KMS-11 (cell line): ENCODE measurements around the gene MXRA7.

Source experiments
- H2AFZ ChIP-seq: fragments of 200-600 bp; sonication (generic); 2 replicates; pipeline ENCODE4 v1.6.1; 2016; ENCODE audit warnings: antibody characterized with exemption, mixed run types, low read depth
- H3K27ac ChIP-seq: fragments of 200-600 bp; sonication (generic); 2 replicates; pipeline ENCODE4 v1.6.1; 2016; ENCODE audit warnings: mild to moderate bottlenecking, mixed run types
- H3K27me3 ChIP-seq: fragments of 200-600 bp; sonication (generic); 2 replicates; pipeline ENCODE4 v1.6.1; 2017; ENCODE audit warnings: mild to moderate bottlenecking, low read depth, mixed run types, moderate library complexity; ENCODE audit not compliant: insufficient read depth
- H3K36me3 ChIP-seq: fragments of 200-600 bp; sonication (generic); 2 replicates; pipeline ENCODE4 v1.6.1; 2017; ENCODE audit warnings: mild to moderate bottlenecking, mixed run types; ENCODE audit not compliant: insufficient read depth
- H3K4me1 ChIP-seq: fragments of 200-600 bp; sonication (generic); 2 replicates; pipeline ENCODE4 v1.6.1; 2016; ENCODE audit warnings: mild to moderate bottlenecking, low read depth, mixed run types; ENCODE audit not compliant: poor library complexity, severe bottlenecking
- H3K4me2 ChIP-seq: fragments of 200-600 bp; sonication (generic); 2 replicates; pipeline ENCODE4 v1.7.0; 2016; ENCODE audit warnings: mild to moderate bottlenecking, mixed run types
- H3K4me3 ChIP-seq: fragments of 200-600 bp; sonication (generic); IDR thresholded peaks from 2 replicates; pipeline ENCODE4 v1.6.1; 2017; ENCODE audit warnings: low read depth, low read length, mixed read lengths; ENCODE audit not compliant: insufficient read depth
- H3K79me2 ChIP-seq: fragments of 200-600 bp; sonication (generic); 2 replicates; pipeline ENCODE4 v1.6.1; 2016; ENCODE audit warnings: low read depth, mixed run types; ENCODE audit not compliant: insufficient read depth
- H3K9ac ChIP-seq: fragments of 200-600 bp; sonication (generic); 2 replicates; pipeline ENCODE4 v1.6.1; 2016; ENCODE audit warnings: mild to moderate bottlenecking, mixed run types
- H4K20me1 ChIP-seq: fragments of 200-600 bp; sonication (generic); 2 replicates; pipeline ENCODE4 v1.6.1; 2016; ENCODE audit warnings: mild to moderate bottlenecking, mixed run types; ENCODE audit not compliant: insufficient read depth
- TF ChIP-seq, protein P1 (sequence below): fragments of 200-600 bp; sonication (generic); conservative IDR thresholded peaks from 2 replicates; pipeline ENCODE4 v1.6.1; 2017; ENCODE audit warnings: low read depth, mild to moderate bottlenecking, antibody characterized with exemption, low read length, moderate library complexity, mixed read lengths

MXRA7 gene

DNA sequence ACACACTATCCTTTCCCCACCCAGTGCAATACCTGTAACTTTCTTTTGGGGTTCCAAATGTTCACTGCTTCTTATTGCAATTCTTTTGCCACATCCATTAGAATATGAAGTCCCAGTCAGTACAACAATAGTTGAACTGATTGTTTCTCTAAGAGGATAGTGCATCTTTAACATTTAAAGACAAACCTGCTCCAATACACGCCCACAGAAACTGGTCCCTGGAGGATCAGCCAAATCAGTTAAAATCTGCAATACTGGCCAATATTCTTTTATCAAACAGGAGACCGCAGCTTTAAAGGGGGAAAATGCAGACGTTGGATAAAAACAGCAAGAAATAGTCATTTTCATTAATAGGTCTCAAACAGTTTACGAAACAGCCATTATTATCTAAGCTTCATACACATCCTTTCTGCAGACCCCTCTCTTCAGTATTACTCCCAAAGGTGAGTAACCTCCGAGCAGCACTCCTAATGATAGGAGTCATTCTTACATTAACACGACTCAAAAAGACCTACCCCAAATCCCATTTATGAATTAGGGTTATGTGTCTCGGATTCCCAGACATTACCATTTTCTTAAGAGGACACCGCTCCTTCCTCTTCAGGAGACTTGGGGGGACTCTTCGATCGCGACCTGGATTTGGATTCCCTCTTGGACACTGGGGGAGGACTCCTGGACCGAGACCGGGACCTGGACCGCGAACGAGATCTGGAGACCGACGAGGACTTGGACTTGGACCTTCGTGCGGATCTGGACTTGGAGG lies 25.0 kb upstream of the MXRA7 start:
- peak overlapping the region; percentile 98 for H3K9ac ChIP-seq
- peak overlapping the region; percentile 52 for H3K4me3 ChIP-seq
- peaks cover 81% of the 10 kb centered on the region for H3K79me2 ChIP-seq
- H3K36me3 ChIP-seq, result peaks cover 38% of the 10 kb centered on the region
- H2AFZ ChIP-seq, result no peak overlapping the region
- H3K27ac ChIP-seq, result peak overlapping the region; percentile 95
- TF ChIP-seq, protein P1, sequence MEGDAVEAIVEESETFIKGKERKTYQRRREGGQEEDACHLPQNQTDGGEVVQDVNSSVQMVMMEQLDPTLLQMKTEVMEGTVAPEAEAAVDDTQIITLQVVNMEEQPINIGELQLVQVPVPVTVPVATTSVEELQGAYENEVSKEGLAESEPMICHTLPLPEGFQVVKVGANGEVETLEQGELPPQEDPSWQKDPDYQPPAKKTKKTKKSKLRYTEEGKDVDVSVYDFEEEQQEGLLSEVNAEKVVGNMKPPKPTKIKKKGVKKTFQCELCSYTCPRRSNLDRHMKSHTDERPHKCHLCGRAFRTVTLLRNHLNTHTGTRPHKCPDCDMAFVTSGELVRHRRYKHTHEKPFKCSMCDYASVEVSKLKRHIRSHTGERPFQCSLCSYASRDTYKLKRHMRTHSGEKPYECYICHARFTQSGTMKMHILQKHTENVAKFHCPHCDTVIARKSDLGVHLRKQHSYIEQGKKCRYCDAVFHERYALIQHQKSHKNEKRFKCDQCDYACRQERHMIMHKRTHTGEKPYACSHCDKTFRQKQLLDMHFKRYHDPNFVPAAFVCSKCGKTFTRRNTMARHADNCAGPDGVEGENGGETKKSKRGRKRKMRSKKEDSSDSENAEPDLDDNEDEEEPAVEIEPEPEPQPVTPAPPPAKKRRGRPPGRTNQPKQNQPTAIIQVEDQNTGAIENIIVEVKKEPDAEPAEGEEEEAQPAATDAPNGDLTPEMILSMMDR, result no peak
- H4K20me1 ChIP-seq, result peaks cover 29% of the 10 kb centered on the region
- H3K27me3 ChIP-seq, result no peaks in the 10 kb centered on the region
- peaks cover 38% of the 10 kb centered on the region for H3K4me1 ChIP-seq
- peak overlapping the region; percentile 96 for H3K4me2 ChIP-seq

DNA sequence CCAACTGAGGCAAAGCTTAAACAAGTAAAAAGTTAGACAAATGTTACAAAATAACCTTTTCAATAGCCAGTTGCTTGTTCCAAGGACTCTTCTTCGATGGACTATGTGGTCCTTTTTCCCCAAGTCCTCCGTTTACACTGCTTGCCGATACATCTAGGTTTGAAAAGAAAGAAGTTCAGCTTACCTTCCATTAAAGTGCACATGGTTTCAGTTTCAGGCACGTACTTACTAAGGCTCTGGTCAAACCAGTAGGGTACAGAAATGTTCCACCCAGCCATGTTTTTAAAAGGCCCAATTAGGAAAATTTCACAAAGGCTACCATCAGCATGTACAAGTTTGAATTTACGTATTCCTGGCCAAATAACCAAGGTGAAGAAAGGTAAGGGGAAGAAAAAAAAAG lies 24.2 kb upstream of the MXRA7 start:
- peaks cover 31% of the 10 kb centered on the region for H3K4me1 ChIP-seq
- TF ChIP-seq, protein P1, result no peak
- peak overlapping the region; percentile 96 for H3K4me2 ChIP-seq
- no peak overlapping the region for H2AFZ ChIP-seq
- H3K27me3 ChIP-seq, result no peaks in the 10 kb centered on the region
- H3K27ac ChIP-seq, result peak overlapping the region; percentile 95
- peak overlapping the region; percentile 98 for H3K9ac ChIP-seq
- H3K36me3 ChIP-seq, result peaks cover 38% of the 10 kb centered on the region
- H3K79me2 ChIP-seq, result peaks cover 87% of the 10 kb centered on the region
- H3K4me3 ChIP-seq, result no peak overlapping the region
- H4K20me1 ChIP-seq, result peaks cover 29% of the 10 kb centered on the region

GRCh38 chr17:76734080-76734840 lies 23.5 kb upstream of the MXRA7 start:
- peak overlapping the region; percentile 98 for H3K9ac ChIP-seq
- no peaks in the 10 kb centered on the region for H3K27me3 ChIP-seq
- peaks cover 38% of the 10 kb centered on the region for H3K36me3 ChIP-seq
- TF ChIP-seq, protein P1, result no peak
- H3K4me2 ChIP-seq, result peak overlapping the region; percentile 96
- H3K4me1 ChIP-seq, result peaks cover 28% of the 10 kb centered on the region
- peaks cover 87% of the 10 kb centered on the region for H3K79me2 ChIP-seq
- no peak overlapping the region for H2AFZ ChIP-seq
- peaks cover 29% of the 10 kb centered on the region for H4K20me1 ChIP-seq
- H3K27ac ChIP-seq, result peak overlapping the region; percentile 95
- no peak overlapping the region for H3K4me3 ChIP-seq

GRCh38 chr17:76733618-76733957 lies 22.8 kb upstream of the MXRA7 start:
- Histone ChIP-seq H3K27ac (peak overlapping the region; percentile 95), H2AFZ (no peak overlapping the region), H3K36me3 (peaks cover 38% of the 10 kb centered on the region), H3K9ac (peak overlapping the region; percentile 98), H3K79me2 (peaks cover 86% of the 10 kb centered on the region), H3K4me2 (peak overlapping the region; percentile 96), H3K4me1 (peaks cover 25% of the 10 kb centered on the region), H3K27me3 (no peaks in the 10 kb centered on the region), H4K20me1 (peaks cover 29% of the 10 kb centered on the region), H3K4me3 (no peak overlapping the region)
- TF ChIP-seq, protein P1, result no peak
